Measurements from ENCODE around the gene RBP2. TPM values are rescaled to one million over a fixed set of nuclear protein-coding genes. Genes with fewer than 3 reads are reported as not detected.
A peak's percentile ranks its signal among the peaks of the same experiment; 100 is the strongest.
"Not testable (repeated sequence)": the region's sequence is repeated elsewhere in the genome, so short reads cannot be mapped to it uniquely, and the experiment has no call there.

RBP2 gene
- total and polyA plus RNA-seq, 7 experiments from 2014 or later: not detected

DNA sequence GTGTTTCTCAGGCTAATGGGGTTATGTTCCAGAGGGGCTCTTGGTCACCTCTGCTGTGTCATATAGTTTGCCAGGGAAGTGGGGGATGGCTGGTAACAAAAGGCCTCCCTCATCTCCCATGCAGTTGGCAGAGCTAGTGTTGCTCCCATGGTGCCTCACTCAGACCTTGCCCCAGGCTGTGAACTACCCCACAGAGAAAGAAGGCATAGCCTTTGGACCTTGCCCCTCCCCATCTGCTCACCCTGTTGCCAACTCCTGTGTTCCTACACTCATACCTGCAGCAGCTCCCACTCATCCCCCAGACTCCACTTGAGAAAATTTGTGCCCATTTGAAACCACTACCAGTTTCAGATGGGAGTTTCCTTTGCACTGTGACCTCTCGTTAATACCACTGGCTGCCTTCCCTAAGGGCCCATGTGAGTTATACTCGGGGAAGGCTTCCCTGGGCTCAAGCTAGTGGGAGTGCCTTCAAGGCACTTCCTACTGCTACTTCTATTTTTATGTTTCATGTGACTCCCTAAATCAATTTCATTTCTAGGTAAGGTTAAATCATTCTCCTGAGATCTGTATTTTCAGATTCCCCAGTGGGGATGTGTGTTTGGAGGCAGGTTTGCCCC lies 61.6 kb downstream of the RBP2 start:
- ATAC-seq (no peak), DNase-seq (no peak)
- Mint-ChIP-seq H3K27me3 (peaks cover 0 to 7% (median 0%) of the 10 kb centered on the region in 5 donors), H3K9me3 (peaks cover 17 to 82% (median 59%) of the 10 kb centered on the region in 11 donors), H3K36me3 (peaks cover 0 to 61% (median 37%) of the 10 kb centered on the region in 5 donors), H3K27ac (no peak overlapping the region), H3K4me1 (no peaks in the 10 kb centered on the region), H3K4me3 (peak overlapping the region in 2 of 10 donors; percentile 20 to 36)
- Histone ChIP-seq H3K4me1 (ENCODE audit: control insufficient read depth in 2 of 2, insufficient read depth in 2 of 2, low read length in 2 of 2) (no peaks in the 10 kb centered on the region), H3K4me3 (ENCODE audit: low read length) (no peak overlapping the region), H3K27me3 (ENCODE audit: control insufficient read depth in 2 of 2, insufficient read depth in 2 of 2, low read length in 2 of 2) (no peaks in the 10 kb centered on the region), H3K9me3 (ENCODE audit: control insufficient read depth in 2 of 3, low read length in 3 of 3) (peaks cover 0 to 18% (median 0%) of the 10 kb centered on the region in 3 experiments), H3K36me3 (ENCODE audit: control insufficient read depth in 2 of 3, insufficient read depth in 3 of 3, low read length in 3 of 3) (no peaks in the 10 kb centered on the region), H3K27ac (ENCODE audit: low read depth, low read length) (no peak overlapping the region)
- intact Hi-C loops (cut with micrococcal nuclease): no loop called here
- ChIA-PET CTCF (no interaction called here), POLR2A (no interaction called here)

- H3K9me3 Mint-ChIP-seq: peaks cover 23 to 97% (median 68%) of the 10 kb centered on the region in 11 donors
These were observed 63.4 kb downstream of the RBP2 start for GRCh38 chr3:139412891-139413290.

More at GRCh38 chr3:139412891-139413290, 63.4 kb downstream of the RBP2 start:
- H3K36me3 Mint-ChIP-seq: peaks cover 0 to 52% (median 32%) of the 10 kb centered on the region in 5 donors
- H3K4me1 ChIP-seq (ENCODE audit: control insufficient read depth in 2 of 2, insufficient read depth in 2 of 2, low read length in 2 of 2); H3K4me1 Mint-ChIP-seq; H3K27me3 ChIP-seq (ENCODE audit: control insufficient read depth in 2 of 2, insufficient read depth in 2 of 2, low read length in 2 of 2); H3K36me3 ChIP-seq (ENCODE audit: control insufficient read depth in 2 of 3, insufficient read depth in 3 of 3, low read length in 3 of 3); H3K27me3 Mint-ChIP-seq; H3K4me3 ChIP-seq (ENCODE audit: low read length); H3K4me3 Mint-ChIP-seq; CTCF ChIA-PET; ATAC-seq; H3K27ac ChIP-seq (ENCODE audit: low read depth, low read length); POLR2A ChIA-PET; intact Hi-C loops (cut with micrococcal nuclease); H3K27ac Mint-ChIP-seq; DNase-seq: not testable (repeated sequence)
- peaks cover 0 to 18% (median 0%) of the 10 kb centered on the region in 3 experiments for H3K9me3 ChIP-seq (ENCODE audit: control insufficient read depth in 2 of 3, low read length in 3 of 3)

Other genes with a start within 250 kb of the RBP2 start
- gene MRPS22, start 132.5 kb downstream of the RBP2 start, total RNA-seq: 10 to 100 TPM; 26.2 to 37.2 (median 36.3) TPM
- 10 to 100 TPM; 45.5 to 47.0 TPM for gene MRPS22, start 132.5 kb downstream of the RBP2 start, polyA plus RNA-seq
- gene COPB2, start 86.9 kb downstream of the RBP2 start, total RNA-seq: 100 to 1,000 TPM in 1 of 5 experiments, 10 to 100 TPM in 4; 23.5 to 109 (median 64.5) TPM
- gene COPB2, start 86.9 kb downstream of the RBP2 start, polyA plus RNA-seq: 10 to 100 TPM; 45.0 to 73.1 TPM
- gene RBP1, start 63.2 kb upstream of the RBP2 start, total RNA-seq: not detected
- not detected for gene RBP1, start 63.2 kb upstream of the RBP2 start, polyA plus RNA-seq
- gene NMNAT3, start 201.5 kb upstream of the RBP2 start, total RNA-seq: 1 to 10 TPM in 4 of 5 experiments, under 1 TPM in 1; 0.56 to 7.4 (median 4.5) TPM
- gene NMNAT3, start 201.5 kb upstream of the RBP2 start, polyA plus RNA-seq: 1 to 10 TPM; 5.6 to 7.7 TPM